NCI-H446 treated with DMSO at 0.1 percent for 48 hours (cell line): ENCODE results near the gene PCNA.
A peak's percentile ranks its signal among the peaks of the same experiment; 100 is the strongest.

Source experiments
- DNase-seq: peaks from one replicate; lab custom pipeline; 2025; lab: John Stamatoyannopoulos, UW

The PCNA gene

GRCh38 chr20:5119435-5120184 lies at the start of gene PCNA:
Gene PCNA (minus strand): TSS chr20:5119958. CDS start chr20:5119798, 160 bp downstream.
- DNase-seq: peak; percentile 96

- no peak for DNase-seq
Observed at GRCh38 chr20:5168651-5169396, 49.1 kb upstream of the PCNA start.

GRCh38 chr20:5164645-5165625 lies 45.2 kb upstream of the PCNA start:
- no peak for DNase-seq

- no peak for DNase-seq
Observed at GRCh38 chr20:5161536-5162164, 41.9 kb upstream of the PCNA start.

- DNase-seq: no peak
Observed at GRCh38 chr20:5160882-5161281, 41.1 kb upstream of the PCNA start.

- DNase-seq: no peak
Observed at GRCh38 chr20:5159928-5160327, 40.2 kb upstream of the PCNA start.

GRCh38 chr20:5156675-5157448 lies 37.1 kb upstream of the PCNA start:
- no peak for DNase-seq

- no peak for DNase-seq
Observed at GRCh38 chr20:5155404-5155803, 35.6 kb upstream of the PCNA start.

- no peak for DNase-seq
Observed at GRCh38 chr20:5154543-5154925, 34.8 kb upstream of the PCNA start.

GRCh38 chr20:5153612-5154542 lies 34.1 kb upstream of the PCNA start:
- no peak for DNase-seq

GRCh38 chr20:5153152-5153467 lies 33.4 kb upstream of the PCNA start:
- no peak for DNase-seq

GRCh38 chr20:5150226-5151076 lies 30.7 kb upstream of the PCNA start:
- peak; percentile 32 for DNase-seq

- no peak for DNase-seq
Observed at GRCh38 chr20:5149892-5150225, 30.1 kb upstream of the PCNA start.

- DNase-seq: no peak
Observed at GRCh38 chr20:5148581-5148980, 28.8 kb upstream of the PCNA start.

GRCh38 chr20:5146871-5147592 lies 27.3 kb upstream of the PCNA start:
- no peak for DNase-seq

- no peak for DNase-seq
Observed at GRCh38 chr20:5146099-5146668, 26.4 kb upstream of the PCNA start.

GRCh38 chr20:5145365-5146098 lies 25.8 kb upstream of the PCNA start:
- DNase-seq: no peak

GRCh38 chr20:5143851-5144250 lies 24.1 kb upstream of the PCNA start:
- no peak for DNase-seq
